Testis (tissue), 3 donors: ENCODE measurements around the gene GPR180. TPM values are rescaled to one million over a fixed set of nuclear protein-coding genes. Genes with fewer than 3 reads are reported as not detected.
"Not testable (repeated sequence)": the region's sequence is repeated elsewhere in the genome, so short reads cannot be mapped to it uniquely, and the experiment has no call there.

Experiments
- DNase-seq: peaks from one replicate; pipeline ENCODE4 v3.0.0-alpha.2; 2019
- H3K27ac ChIP-seq, 2 donors: fragments of 200-600 bp; sonication (generic); one replicate each; pipeline ENCODE4 v1.5.1; 2019
- H3K27me3 ChIP-seq: fragments of 200-600 bp; sonication (generic); one replicate; pipeline ENCODE4 v1.5.1; 2019
- H3K36me3 ChIP-seq: fragments of 200-600 bp; sonication (generic); one replicate; pipeline ENCODE4 v1.5.1; 2017; ENCODE audit warnings: low read depth; ENCODE audit errors: missing control alignments
- H3K4me1 ChIP-seq: fragments of 200-600 bp; sonication (generic); one replicate; pipeline ENCODE4 v1.5.1; 2019
- H3K4me3 ChIP-seq, 2 donors: fragments of 200-600 bp; sonication (generic); one replicate each; pipeline ENCODE4 v1.5.1; 2017 to 2019
- H3K9me3 ChIP-seq: fragments of 200-600 bp; sonication (generic); one replicate; pipeline ENCODE4 v1.5.1; 2017
- CTCF ChIP-seq, 3 experiments: fragments of 450-650 bp in 2 of 3; fragments of 200-600 bp in 1 of 3; sonication (generic) in 1 of 3; IDR thresholded peaks; one replicate each; pipeline ENCODE4 v1.5.1; 2016 to 2019; ENCODE audit warnings: antibody characterized with exemption in 3 of 3, mild to moderate bottlenecking in 2 of 3, moderate library complexity in 1 of 3
- POLR2A ChIP-seq: fragments of 450-650 bp; IDR thresholded peaks from one replicate; pipeline ENCODE4 v1.6.1; 2017; ENCODE audit warnings: antibody characterized with exemption, mild to moderate bottlenecking, moderate library complexity
- WGBS, 2 donors: methylation state at CpG; one replicate each; pipeline ENCODE4 v1.1.5; 2018; 5-methylcytosine and 5-hydroxymethylcytosine counted together
- intact Hi-C: fragments of 100-400 bp; cut with DNase I; formaldehyde crosslinking; loops from one replicate; pipeline ENCODE4 v1.15.1; 2023; ENCODE audit warnings: low total_unique reads
- polyA plus RNA-seq: library from polyadenylated mRNA; stranded (reverse); fragments of 350-450 nt; fragmentation: Illumina TruSeq; extraction: RNeasy Lipid Tissue Mini Kit (QIAGEN cat#74804); gene quantifications from one replicate; pipeline ENCODE4 v1.2.3, GENCODE V29; 2014; ENCODE audit warnings: low read depth, low replicate concordance; ENCODE audit not compliant: insufficient read depth
- total RNA-seq, 2 donors: library from RNA; depleted of rRNA; stranded (reverse); fragments of >200 nt; gene quantifications; one replicate each; pipeline ENCODE4 v1.2.3, GENCODE V29; 2016

The GPR180 gene
- total and polyA plus RNA-seq, 3 donors from 2014 or later: 2.0 to 3.3 (median 2.7) TPM

- intact Hi-C loops: no loop called here
- H3K27me3 ChIP-seq: no peaks in the 10 kb centered on the region
- H3K27ac ChIP-seq: no peak overlapping the region
- WGBS, 2 donors: 84% methylated on average over 4 of the region's 4 CpGs
- no peaks in the 10 kb centered on the region for H3K9me3 ChIP-seq
- no peaks in the 10 kb centered on the region for H3K36me3 ChIP-seq
- H3K4me3 ChIP-seq: no peak overlapping the region
- H3K4me1 ChIP-seq: no peaks in the 10 kb centered on the region
- no peak for TF ChIP-seq POLR2A
- no peak for TF ChIP-seq CTCF (IDR thresholded peaks at IDR 0.05)
- DNase-seq: no peak
These were observed 21.7 kb downstream of the GPR180 start for GRCh38 chr13:94623316-94623715.

GRCh38 chr13:94630858-94631257 is 29.2 kb downstream of the GPR180 start:
- Histone ChIP-seq H3K4me3 (no peak overlapping the region), H3K9me3 (no peaks in the 10 kb centered on the region), H3K36me3 (no peaks in the 10 kb centered on the region), H3K4me1 (no peaks in the 10 kb centered on the region), H3K27me3 (no peaks in the 10 kb centered on the region), H3K27ac (no peak overlapping the region)
- intact Hi-C loops: no loop called here
- TF ChIP-seq POLR2A (no peak), CTCF (IDR thresholded peaks at IDR 0.05) (no peak)
- DNase-seq: no peak
- WGBS, 2 donors: 63 to 64% methylated on average over 2 of the region's 2 CpGs

- TF ChIP-seq POLR2A (no peak), CTCF (IDR thresholded peaks at IDR 0.05) (no peak)
- H3K36me3 ChIP-seq: no peaks in the 10 kb centered on the region
- H3K4me3 ChIP-seq: no peak overlapping the region
- DNase-seq: no peak
- H3K9me3 ChIP-seq: no peaks in the 10 kb centered on the region
- intact Hi-C loops: no loop called here
- H3K27me3 ChIP-seq: no peaks in the 10 kb centered on the region
- H3K4me1 ChIP-seq: no peaks in the 10 kb centered on the region
- WGBS, 2 donors: 95 to 96% methylated on average over 3 of the region's 3 CpGs
- no peak overlapping the region for H3K27ac ChIP-seq
These were observed 30.7 kb downstream of the GPR180 start for GRCh38 chr13:94632226-94632980.

- H3K4me1 ChIP-seq, H3K4me3 ChIP-seq, H3K36me3 ChIP-seq, H3K9me3 ChIP-seq, DNase-seq, intact Hi-C loops, H3K27ac ChIP-seq, H3K27me3 ChIP-seq: not testable (repeated sequence)
- 71 to 75% methylated on average over 5 of the region's 5 CpGs for WGBS, 2 donors
These were observed 34.4 kb downstream of the GPR180 start for GRCh38 chr13:94636096-94636495.

GRCh38 chr13:94636942-94637578 is 35.4 kb downstream of the GPR180 start:
- no peak for DNase-seq
- Histone ChIP-seq H3K9me3 (no peaks in the 10 kb centered on the region), H3K4me3 (no peak overlapping the region), H3K36me3 (no peaks in the 10 kb centered on the region), H3K27me3 (no peaks in the 10 kb centered on the region), H3K4me1 (no peaks in the 10 kb centered on the region), H3K27ac (no peak overlapping the region)
- WGBS, 2 donors: 81 to 85% methylated on average over 1 of the region's 1 CpG
- TF ChIP-seq POLR2A: no peak
- no peak for TF ChIP-seq CTCF (IDR thresholded peaks at IDR 0.05)
- intact Hi-C loops: no loop called here

- H3K27me3 ChIP-seq, H3K4me3 ChIP-seq, H3K4me1 ChIP-seq, DNase-seq, H3K9me3 ChIP-seq, H3K36me3 ChIP-seq, H3K27ac ChIP-seq, intact Hi-C loops: not testable (repeated sequence)
- WGBS, 2 donors: 87 to 94% methylated on average over 3 of the region's 3 CpGs
These were observed 36.0 kb downstream of the GPR180 start for GRCh38 chr13:94637677-94638076.
